OCI-LY3 (cell line): ENCODE results near the gene BCL11B.

Source experiments
- H2AFZ ChIP-seq: fragments of 200-600, 300-600 bp; shearing (Covaris generic); 2 replicates; pipeline ENCODE4 v1.6.0; 2014; ENCODE audit warnings: antibody characterized with exemption, low read depth, low read length
- H3K27ac ChIP-seq: fragments of 200-600, 300-600 bp; sonication (generic); 2 replicates; pipeline ENCODE4 v1.5.1; 2014; ENCODE audit warnings: mild to moderate bottlenecking, low read length, moderate library complexity, mixed read lengths
- H3K27me3 ChIP-seq: fragments of 200-600, 300-600 bp; sonication (generic); 2 replicates; pipeline ENCODE4 v1.6.1; 2014; ENCODE audit warnings: low read depth, low read length, mixed read lengths
- H3K36me3 ChIP-seq: fragments of 200-600, 300-600 bp; sonication (generic); replicated peaks from 2 replicates; pipeline ENCODE3; 2014; ENCODE audit warnings: low read depth, low read length, mixed read lengths
- H3K4me1 ChIP-seq: fragments of 300-600, 200-600 bp; sonication (generic); 2 replicates; pipeline ENCODE4 v1.6.1; 2014; ENCODE audit warnings: low read length, mixed read lengths
- H3K4me2 ChIP-seq: fragments of 200-600, 300-600 bp; sonication (generic); 2 replicates; pipeline ENCODE4 v1.6.1; 2014; ENCODE audit warnings: low read length, mixed read lengths
- H3K4me3 ChIP-seq: fragments of 300-600, 200-600 bp; sonication (generic); 2 replicates; pipeline ENCODE4 v1.5.1; 2014; ENCODE audit warnings: antibody characterized with exemption, mild to moderate bottlenecking, low read length, moderate library complexity
- H3K79me2 ChIP-seq: fragments of 300-600, 200-600 bp; shearing (Covaris generic); 2 replicates; pipeline ENCODE4 v1.6.1; 2014; ENCODE audit warnings: mild to moderate bottlenecking, low read length, mixed read lengths
- H3K9ac ChIP-seq: fragments of 300-600, 200-600 bp; shearing (Covaris generic); 2 replicates; pipeline ENCODE4 v1.6.0; 2014; ENCODE audit warnings: mild to moderate bottlenecking, low read length, moderate library complexity
- H3K9me3 ChIP-seq: fragments of 200-600, 300-600 bp; shearing (Covaris generic); 2 replicates; pipeline ENCODE4 v1.6.1; 2014; ENCODE audit warnings: low read length, mixed read lengths; ENCODE audit not compliant: insufficient read depth
- H4K20me1 ChIP-seq: fragments of 200-600, 300-600 bp; sonication (generic); 2 replicates; pipeline ENCODE4 v1.6.1; 2016; ENCODE audit warnings: low read length, mixed read lengths; ENCODE audit not compliant: insufficient read depth
- CTCF ChIP-seq: fragments of 200-600, 300-600 bp; sonication (generic); IDR thresholded peaks from 2 replicates; pipeline ENCODE4 v1.5.1; 2014; ENCODE audit warnings: antibody characterized with exemption, low read length, low read depth
- EZH2phosphoT487 ChIP-seq: fragments of 200-600 bp; shearing (Covaris generic); IDR thresholded peaks from 2 replicates; pipeline ENCODE4 v1.6.1; 2018; ENCODE audit warnings: antibody characterized with exemption, mixed run types, low read depth

Gene BCL11B

GRCh38 chr14:99221445-99221844 is 50.6 kb downstream of the BCL11B start:
- H4K20me1 ChIP-seq = no peaks in the 10 kb centered on the region
- no peaks in the 10 kb centered on the region for H3K79me2 ChIP-seq
- H3K9ac ChIP-seq = no peak overlapping the region
- H3K27me3 ChIP-seq = peaks cover 13% of the 10 kb centered on the region; the same call in 1 of the 2 replicates
- H3K36me3 ChIP-seq = no peaks in the 10 kb centered on the region
- H3K4me3 ChIP-seq = no peak overlapping the region
- no peaks in the 10 kb centered on the region for H3K4me1 ChIP-seq
- H3K27ac ChIP-seq = no peak overlapping the region
- H2AFZ ChIP-seq = no peak overlapping the region
- H3K9me3 ChIP-seq = no peaks in the 10 kb centered on the region
- TF ChIP-seq CTCF (no peak), EZH2phosphoT487 (no peak)
- H3K4me2 ChIP-seq = no peak overlapping the region

GRCh38 chr14:99217066-99217955 is 54.7 kb downstream of the BCL11B start:
- Histone ChIP-seq H3K4me3 (no peak overlapping the region), H3K9ac (no peak overlapping the region), H3K9me3 (no peaks in the 10 kb centered on the region), H3K27me3 (no peaks in the 10 kb centered on the region), H3K4me2 (no peak overlapping the region), H2AFZ (no peak overlapping the region), H3K27ac (no peak overlapping the region), H3K79me2 (no peaks in the 10 kb centered on the region), H3K4me1 (no peaks in the 10 kb centered on the region), H4K20me1 (no peaks in the 10 kb centered on the region), H3K36me3 (no peaks in the 10 kb centered on the region)
- TF ChIP-seq CTCF = no peak
- TF ChIP-seq EZH2phosphoT487 = no peak

- Histone ChIP-seq H3K79me2 (no peaks in the 10 kb centered on the region), H3K4me1 (no peaks in the 10 kb centered on the region), H3K27me3 (no peaks in the 10 kb centered on the region), H3K4me2 (no peak overlapping the region), H3K36me3 (no peaks in the 10 kb centered on the region), H3K9ac (no peak overlapping the region), H3K27ac (no peak overlapping the region), H4K20me1 (no peaks in the 10 kb centered on the region), H2AFZ (no peak overlapping the region), H3K9me3 (no peaks in the 10 kb centered on the region), H3K4me3 (no peak overlapping the region)
- TF ChIP-seq CTCF (no peak), EZH2phosphoT487 (no peak)
Observed at GRCh38 chr14:99216191-99216590, 55.8 kb downstream of the BCL11B start.

- Histone ChIP-seq H2AFZ (no peak overlapping the region), H3K4me2 (no peak overlapping the region), H3K27ac (no peak overlapping the region), H3K36me3 (no peaks in the 10 kb centered on the region), H3K4me1 (no peaks in the 10 kb centered on the region), H3K4me3 (no peak overlapping the region), H3K9ac (no peak overlapping the region), H3K79me2 (no peaks in the 10 kb centered on the region), H4K20me1 (no peaks in the 10 kb centered on the region), H3K27me3 (no peaks in the 10 kb centered on the region), H3K9me3 (no peaks in the 10 kb centered on the region)
- TF ChIP-seq CTCF = no peak
- no peak for TF ChIP-seq EZH2phosphoT487
Observed at GRCh38 chr14:99215277-99215676, 56.7 kb downstream of the BCL11B start.
